Endothelial cell of umbilical vein (primary cell): ENCODE results near the gene STK38.

Source experiments
- JUN ChIP-seq: IDR thresholded peaks from 2 replicates; pipeline ENCODE4 v1.6.1; 2011; ENCODE audit warnings: borderline replicate concordance, low read depth; ENCODE audit not compliant: insufficient read length, insufficient read depth
- MYC ChIP-seq: IDR thresholded peaks from one replicate; pipeline ENCODE4 v1.6.1; 2011; ENCODE audit warnings: mild to moderate bottlenecking, low read depth, low read length
- TF ChIP-seq, protein P1 (sequence below), 2 donors: IDR thresholded peaks; 1 replicate in 1 of 2; 2 replicates in 1 of 2; pipeline ENCODE4 v1.5.1; 2011; ENCODE audit warnings: low read length in 2 of 2, mild to moderate bottlenecking in 2 of 2, moderate library complexity in 2 of 2, control low read depth in 1 of 2, inconsistent platforms in 1 of 2, low read depth in 1 of 2; ENCODE audit not compliant: insufficient read depth in 1 of 2; ENCODE audit errors: extremely low read depth in 1 of 2
- TF ChIP-seq, protein P2 (sequence below): IDR thresholded peaks from 2 replicates; pipeline ENCODE4 v1.6.1; 2011; ENCODE audit not compliant: insufficient read depth, insufficient read length

- TF ChIP-seq, protein P1, sequence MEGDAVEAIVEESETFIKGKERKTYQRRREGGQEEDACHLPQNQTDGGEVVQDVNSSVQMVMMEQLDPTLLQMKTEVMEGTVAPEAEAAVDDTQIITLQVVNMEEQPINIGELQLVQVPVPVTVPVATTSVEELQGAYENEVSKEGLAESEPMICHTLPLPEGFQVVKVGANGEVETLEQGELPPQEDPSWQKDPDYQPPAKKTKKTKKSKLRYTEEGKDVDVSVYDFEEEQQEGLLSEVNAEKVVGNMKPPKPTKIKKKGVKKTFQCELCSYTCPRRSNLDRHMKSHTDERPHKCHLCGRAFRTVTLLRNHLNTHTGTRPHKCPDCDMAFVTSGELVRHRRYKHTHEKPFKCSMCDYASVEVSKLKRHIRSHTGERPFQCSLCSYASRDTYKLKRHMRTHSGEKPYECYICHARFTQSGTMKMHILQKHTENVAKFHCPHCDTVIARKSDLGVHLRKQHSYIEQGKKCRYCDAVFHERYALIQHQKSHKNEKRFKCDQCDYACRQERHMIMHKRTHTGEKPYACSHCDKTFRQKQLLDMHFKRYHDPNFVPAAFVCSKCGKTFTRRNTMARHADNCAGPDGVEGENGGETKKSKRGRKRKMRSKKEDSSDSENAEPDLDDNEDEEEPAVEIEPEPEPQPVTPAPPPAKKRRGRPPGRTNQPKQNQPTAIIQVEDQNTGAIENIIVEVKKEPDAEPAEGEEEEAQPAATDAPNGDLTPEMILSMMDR (IDR thresholded peaks at IDR 0.05; ENCODE audit: extremely low read depth in 1 of 2, insufficient read depth in 1 of 2, low read depth in 1 of 2, low read length in 2 of 2), result no peak
- TF ChIP-seq MYC, result no peak
- TF ChIP-seq, protein P2, sequence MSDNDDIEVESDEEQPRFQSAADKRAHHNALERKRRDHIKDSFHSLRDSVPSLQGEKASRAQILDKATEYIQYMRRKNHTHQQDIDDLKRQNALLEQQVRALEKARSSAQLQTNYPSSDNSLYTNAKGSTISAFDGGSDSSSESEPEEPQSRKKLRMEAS, result no peak
- no peak for TF ChIP-seq JUN
Observed at GRCh38 chr6:36580184-36580526, 32.9 kb upstream of the STK38 start.
